CD4-positive, alpha-beta T cell treated with Interleukin-1 beta for 1 hour (primary cell): Measurements from ENCODE around the gene INPP4A.
"Not testable (repeated sequence)": the region's sequence is repeated elsewhere in the genome, so short reads cannot be mapped to it uniquely, and the experiment has no call there.

Source experiments
- DNase-seq, 2 donors: peaks; one replicate each; pipeline ENCODE4 v3.0.0-alpha.2; 2020 to 2022

Gene INPP4A

DNA sequence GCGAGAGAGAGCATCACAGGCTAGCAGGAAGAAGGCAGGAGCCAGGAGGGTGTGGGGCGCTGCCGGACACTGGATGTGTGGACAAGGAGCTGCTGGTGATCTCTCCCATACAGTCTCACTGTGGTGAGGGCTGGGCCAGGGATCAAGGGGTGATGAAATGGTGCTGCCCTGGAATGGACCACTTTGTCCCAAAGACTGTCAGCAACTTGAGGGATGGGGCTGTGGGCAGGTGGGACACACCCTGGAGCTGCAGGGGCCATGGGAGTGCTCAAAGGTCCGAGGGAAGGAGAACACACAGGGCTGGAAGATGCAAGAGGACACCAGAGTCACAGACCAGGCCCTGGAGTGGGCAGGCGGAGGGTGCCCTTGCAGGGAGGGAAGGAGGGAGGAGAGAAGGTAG is 125.7 kb downstream of the INPP4A start:
- no peak for DNase-seq

DNA sequence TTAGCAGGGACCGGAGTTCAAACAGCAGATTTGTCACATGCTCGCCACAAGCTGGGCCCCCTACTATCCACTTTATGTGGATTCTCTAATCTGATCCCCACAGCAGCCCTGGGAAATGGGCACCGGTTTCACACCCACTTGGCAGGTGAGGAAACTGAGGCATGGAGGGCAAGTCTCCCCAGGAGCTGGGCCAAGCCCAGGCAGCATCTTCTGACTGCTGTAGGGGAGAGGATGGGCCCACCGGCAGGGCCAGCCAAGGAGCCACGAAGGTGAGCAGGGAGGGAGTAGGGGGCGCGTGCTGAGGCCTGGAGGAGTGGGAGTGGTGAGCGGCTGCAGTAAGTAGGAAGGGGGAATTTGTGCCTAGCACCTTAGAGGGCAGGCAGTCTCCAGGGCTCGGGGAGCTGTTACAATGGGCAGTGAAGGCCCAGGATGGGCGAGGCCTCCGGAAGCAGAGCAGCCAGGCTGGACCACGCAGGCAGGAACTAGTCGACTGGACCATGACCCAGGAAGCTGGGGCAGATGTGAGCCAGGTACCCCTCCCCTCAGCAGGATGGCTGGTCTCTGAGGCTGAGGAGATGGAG is 126.6 kb downstream of the INPP4A start:
- DNase-seq, result no peak

DNA sequence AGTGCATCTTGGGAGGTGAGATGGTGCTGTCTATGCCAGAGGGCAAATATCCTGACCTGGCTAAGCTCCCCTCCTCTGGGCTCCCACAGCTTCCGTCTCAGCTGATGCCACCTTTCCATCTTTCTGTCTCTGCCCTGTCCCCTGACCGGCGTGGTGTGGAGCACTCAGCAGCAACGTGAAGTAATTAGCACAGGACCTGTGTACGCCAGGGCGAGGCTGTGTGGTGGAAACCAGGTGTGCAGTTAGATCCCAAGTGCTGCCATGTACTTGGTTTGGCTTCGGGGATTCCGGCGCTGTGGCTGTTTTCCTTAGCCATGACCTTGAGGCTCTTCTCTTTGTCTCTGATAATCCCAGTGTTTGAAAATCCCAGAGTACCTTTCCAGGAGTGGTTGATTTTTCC is 127.1 kb downstream of the INPP4A start:
- no peak for DNase-seq

DNA sequence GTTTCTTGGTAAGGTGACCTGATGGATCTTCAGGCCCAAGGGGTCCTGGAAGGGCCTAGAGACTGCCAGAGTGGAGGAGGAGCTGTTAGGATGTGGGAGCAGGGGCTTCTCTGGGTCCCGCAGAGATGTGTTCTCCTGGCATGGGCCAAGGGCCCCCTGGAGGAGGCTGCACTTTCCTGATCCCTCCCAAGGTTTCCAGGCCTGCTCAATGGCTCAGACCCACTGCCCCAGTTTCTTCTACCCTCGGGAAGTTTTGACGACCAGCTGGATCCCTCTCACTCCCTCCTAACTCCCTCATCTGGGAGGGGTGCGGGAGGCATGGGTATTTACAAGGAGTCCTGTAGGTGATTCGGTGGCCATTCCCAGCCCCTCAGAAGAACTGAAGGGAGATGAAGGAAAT is 127.6 kb downstream of the INPP4A start:
- DNase-seq, result no peak

DNA sequence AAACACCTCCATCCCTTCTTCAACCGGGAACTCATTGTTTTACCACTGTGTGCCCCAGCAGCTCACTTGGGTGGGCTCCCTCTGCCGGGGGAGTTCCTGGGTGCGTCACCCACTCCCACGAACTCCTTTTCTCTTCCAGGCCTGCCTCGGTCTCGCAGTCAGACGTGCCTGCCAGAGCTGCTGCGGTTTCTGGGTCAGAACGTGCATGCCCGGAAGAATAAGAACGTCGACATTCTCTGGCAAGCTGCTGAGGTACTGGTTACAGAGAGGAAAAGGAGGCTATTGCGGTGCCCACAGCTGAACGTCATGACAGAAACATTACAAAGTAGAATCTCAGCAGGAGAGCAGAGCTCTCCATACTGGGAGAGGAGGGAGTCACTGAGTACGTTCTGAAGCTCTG is 128.0 kb downstream of the INPP4A start:
- no peak for DNase-seq

DNA sequence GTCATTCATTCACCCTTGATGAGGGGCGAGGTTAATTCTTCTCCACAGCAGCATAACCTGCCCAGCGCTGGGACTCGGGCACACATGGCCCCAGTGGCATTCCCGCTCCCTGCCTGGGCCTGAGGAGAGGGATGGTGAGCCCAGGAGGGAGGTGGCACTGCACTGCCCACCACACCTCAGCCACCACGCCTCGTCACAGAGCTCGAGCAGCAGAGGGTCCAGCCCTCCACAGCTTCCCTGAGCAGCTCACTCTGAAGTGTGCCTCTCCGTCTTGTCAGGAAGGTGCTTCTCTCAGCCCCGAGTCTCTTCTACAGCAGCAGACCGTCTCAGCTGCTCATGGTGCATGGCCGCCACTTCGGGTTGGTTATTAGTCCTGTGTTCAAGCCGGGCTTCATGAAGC is 128.8 kb downstream of the INPP4A start:
- DNase-seq, result no peak

DNA sequence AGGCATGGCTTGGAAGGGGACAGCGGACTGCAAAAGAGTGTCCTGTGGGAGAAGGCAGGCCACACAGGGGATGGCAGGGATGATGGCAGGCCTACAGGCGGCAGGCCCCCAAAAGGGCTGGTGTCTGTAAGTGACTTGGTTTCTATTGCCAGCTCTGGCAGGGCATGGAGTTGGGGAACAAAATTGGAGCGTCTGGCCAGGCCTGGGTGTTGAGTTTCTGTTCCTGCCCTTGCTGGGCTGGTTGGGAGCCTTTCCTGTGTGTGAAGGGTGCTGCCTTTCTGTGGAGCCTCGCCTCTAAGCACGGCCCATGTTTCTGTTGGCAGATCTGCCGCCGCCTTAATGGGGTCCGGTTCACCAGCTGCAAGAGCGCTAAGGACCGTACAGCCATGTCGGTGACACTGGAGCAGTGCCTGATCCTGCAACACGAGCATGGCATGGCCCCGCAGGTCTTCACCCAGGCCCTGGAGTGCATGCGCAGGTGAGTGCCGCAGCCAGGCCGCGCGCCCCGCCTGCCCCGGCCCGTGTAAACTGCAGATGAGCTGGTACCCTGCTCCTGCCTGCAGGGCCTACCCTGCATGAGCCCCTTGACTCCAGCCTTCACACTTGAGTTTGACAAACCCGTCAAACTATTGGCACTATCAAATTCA is 132.1 kb downstream of the INPP4A start:
- no peak for DNase-seq

DNA sequence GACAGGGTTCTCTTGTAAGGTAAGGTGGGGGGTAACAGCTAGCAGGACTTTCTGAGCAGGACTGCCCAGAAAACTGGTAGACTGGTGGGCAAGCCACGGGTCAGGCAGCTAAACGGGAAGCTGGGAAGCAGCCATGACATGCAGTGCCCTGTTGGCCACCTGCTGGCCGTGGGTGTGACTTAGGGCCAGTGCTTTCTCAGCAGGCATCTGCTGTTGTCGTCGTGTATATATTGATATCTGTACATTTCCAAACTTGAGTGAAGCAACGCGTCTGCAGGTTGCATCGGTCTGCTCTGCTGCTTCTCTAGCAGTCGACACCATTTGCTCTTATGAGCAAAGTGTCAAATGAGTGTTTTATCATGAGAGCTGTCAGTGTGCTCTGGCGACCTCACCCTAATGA is 132.7 kb downstream of the INPP4A start:
- DNase-seq, result no peak

DNA sequence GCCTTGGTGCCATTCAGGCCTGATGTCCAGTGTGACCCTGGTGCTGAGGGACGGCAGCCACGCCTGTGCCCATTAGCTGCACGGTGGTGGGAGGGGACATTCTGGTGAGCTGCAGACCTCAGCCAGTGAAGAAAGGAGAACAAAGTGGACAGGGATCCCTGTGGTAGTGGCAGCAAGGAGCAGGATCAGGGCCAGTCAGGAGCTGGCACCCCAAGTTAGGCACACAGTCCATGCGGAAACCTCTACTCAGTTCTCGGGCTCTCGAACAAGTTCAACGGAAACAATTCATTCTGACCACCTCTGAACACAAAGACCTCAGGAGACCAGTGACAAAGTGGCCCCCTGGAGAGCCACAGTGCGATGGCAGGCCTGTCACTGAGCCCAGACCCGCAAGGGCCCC is 133.6 kb downstream of the INPP4A start:
- DNase-seq, result no peak

DNA sequence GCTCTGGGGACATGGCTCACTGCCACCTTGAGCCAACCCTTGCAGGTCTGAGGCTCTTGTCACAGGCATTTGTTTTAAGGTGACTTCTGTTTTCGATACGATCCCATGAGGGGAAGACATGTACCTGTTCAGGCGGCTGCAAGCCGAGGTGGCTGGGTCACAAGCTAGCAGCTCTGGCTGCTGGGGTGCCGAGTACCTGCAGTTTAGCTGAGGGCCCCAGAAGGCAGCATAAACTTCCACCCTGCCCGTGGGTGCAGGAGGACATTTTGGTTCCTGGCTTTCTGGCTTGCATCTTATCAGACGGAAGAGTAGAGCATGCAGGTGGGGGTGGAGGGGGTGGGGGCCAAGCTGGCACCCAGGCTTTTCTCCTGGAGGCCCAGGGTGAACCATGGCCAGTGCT is 135.3 kb downstream of the INPP4A start:
- no peak for DNase-seq

DNA sequence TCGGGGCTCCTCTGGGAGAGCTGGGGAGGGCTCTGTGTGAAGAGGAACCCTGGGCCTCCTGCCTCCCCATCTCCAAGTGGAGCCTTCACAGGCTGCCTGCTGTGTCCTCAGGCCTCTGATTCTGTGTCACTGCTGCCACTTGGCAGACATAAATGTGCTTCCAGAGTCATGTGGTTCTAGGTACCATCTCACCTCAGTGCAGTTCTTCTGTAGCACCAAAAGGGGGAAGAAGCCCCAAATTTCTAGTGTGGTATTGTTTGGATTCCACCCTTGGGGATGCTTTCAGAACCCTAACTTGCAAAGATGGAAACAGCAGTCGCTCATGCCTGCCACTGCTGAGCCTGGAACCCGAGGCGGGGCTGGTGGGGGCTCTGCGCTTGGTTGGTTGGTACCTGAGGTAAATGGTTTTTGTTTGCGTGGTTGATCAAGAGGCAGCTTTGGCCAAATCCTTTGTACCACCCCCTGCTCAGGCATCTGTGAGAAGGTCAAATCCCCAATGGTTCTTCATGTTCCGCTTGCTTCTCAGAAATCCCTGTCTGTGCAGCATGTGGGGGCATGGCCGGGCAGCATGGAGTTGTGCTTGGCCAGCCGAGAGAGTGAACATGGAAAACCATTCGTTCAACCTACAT is 136.1 kb downstream of the INPP4A start:
- DNase-seq, result no peak

DNA sequence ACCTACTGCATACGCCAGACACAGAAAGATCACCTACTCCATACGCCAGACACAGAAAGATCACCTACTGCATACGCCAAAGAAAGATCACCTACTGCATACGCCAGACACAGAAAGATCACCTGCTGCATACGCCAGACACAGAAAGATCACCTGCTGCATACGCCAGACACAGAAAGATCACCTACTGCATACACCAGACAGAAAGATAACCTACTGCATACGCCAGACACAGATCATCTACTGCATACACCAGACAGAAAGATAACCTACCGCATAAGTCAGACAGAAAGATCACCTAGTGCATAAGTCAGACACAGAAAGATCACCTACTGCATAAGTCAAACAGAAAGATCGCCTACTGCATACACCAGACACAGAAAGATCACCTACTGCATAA is 137.9 kb downstream of the INPP4A start:
- DNase-seq, result no peak

DNA sequence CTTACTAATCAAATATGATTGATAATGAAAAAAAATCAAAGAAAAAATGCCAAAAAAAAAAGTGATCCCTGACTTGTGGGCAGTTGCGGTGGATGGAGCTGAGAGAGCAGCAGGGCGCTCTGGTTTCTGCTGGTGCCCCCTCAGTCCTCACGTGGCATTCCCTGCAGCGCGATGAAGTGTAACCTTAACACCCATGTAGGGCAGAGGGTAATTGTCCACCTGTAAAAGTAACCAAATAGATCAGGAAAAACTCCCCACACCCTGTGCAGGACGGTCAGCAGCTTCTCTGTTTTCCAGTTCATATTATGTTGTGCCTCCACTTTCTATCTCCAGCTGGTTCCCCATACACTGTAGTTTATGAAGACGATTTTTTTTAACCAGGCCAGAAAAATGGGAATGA is 138.6 kb downstream of the INPP4A start:
- DNase-seq, result no peak

DNA sequence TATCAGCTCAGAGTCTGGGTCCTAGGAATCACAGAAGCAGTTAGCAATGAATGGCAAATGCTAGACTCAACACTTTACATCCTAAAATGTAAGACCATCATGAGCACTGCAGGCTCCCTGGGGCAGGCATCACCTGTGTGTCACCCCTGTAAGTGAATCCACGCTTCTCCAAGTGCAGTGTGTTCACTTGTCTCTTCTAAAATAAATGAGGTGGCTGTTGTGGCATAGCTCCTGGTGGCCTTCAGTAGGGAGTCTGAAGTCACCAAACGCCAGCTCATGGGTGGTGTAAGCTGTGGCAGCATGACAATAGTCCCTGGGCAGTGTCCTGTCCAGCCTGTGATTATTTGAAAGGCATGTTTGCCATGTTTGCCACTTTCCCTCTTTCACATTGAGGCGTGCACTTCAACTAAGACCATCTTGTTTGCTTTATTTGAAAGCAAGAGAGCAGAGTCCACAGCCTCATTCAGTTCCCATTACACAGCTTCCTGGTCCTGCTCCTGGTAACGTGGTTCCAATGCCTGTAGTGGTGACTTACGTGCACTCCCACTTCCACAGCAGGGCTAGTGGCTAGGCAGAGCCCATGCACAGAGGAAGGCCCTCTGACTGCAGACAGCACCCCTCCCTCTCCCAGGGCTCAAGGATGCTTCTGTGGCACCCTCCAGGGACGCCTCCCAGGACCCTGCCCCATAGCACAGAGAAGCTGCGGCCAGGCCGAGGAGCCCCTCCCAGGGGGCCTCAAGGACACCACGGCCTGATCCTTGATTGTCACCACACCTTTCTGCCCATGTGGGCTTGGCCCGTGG is 139.4 kb downstream of the INPP4A start:
- DNase-seq, result no peak

DNA sequence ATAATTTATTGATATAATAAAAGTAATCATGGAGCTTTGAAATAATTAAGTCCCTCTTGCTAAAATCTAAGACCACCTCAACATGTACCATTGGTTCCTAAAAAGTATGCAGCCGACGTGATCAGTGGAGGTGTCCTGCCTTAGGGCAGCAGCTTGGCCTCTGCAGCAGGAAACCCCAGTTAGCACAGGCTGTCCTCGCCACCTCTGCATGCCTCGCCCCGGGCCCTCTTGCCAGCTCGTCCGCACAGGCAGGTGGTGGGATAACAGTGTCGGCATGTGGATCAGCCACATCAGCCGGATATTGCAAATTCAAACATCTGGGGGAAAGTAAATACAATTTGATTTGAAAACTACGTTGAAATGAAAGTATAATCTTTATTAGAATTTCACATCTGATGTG is 140.7 kb downstream of the INPP4A start:
- DNase-seq, result no peak

DNA sequence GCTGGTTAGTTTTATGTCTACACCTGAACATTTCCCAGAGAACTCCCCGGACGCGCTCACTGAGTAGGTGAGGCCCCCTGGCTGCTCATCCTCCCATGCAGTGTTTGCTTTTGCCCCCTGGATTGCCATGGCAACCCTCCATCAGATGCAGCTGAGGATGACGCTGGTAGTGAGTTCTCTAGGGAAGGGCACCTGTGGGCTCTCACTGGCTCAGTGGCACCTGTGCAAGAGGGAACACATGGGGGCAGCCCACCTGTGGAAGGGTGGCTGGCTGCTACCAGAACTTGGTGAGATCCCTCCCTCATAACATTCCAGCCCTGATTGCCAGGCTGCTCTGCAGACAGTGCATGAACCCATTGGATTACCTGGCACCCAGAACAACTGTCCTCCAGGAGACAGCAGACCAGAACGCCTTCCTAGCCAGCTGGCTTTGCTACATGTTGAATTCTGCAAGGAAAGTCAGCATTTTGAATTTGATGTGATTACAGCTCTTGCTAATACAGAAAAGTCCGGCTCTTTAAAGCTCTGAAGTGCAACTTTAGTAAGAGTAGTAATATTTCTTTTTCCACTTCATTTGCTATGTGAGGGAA is 142.0 kb downstream of the INPP4A start:
- no peak for DNase-seq

DNA sequence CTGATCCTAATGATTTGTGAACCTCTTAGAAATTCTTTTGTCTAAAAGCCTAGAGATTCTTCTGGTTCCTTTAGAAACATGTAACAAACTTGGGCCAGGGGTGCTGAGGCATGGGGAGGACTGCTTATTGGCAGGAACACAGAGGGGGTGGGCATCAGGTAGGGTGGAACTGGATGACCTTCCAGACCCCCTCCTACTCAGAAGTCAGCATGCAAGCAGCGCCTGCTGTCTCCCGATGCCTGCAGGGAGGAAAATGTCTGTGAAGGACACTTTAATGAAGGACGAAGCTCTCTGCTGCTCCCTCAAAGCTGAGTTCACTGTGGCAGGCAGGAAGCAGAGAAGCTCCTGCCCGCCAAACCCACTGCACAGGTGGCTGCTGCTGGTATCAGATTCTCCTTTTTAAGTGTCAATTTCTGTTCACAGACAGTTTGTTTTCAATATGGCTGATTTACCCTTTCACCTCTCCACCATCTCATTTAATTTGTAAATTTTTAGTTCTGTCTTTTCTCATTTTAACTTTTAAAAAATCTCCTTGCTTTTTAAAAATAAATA is 144.3 kb downstream of the INPP4A start:
- DNase-seq, result no peak

DNA sequence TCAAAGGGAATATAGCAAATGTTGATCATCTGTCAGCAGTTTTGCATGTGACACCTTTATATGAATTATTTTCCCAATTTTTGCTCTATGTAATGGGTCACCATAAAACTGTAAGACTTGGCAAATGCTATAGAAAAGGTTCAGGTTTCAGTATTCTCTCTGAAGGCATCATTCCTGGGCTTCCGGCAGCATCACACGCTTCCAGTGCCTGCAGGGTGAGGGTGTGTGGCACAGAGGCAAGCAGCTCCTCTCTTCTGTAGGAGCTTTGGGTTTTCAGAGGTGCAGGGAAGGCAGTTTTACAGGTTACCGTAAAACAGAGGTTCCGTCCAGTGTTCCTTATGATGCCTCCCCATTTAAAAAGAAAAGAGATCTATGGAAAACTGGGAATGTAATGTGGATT is 144.8 kb downstream of the INPP4A start:
- DNase-seq, result no peak

DNA sequence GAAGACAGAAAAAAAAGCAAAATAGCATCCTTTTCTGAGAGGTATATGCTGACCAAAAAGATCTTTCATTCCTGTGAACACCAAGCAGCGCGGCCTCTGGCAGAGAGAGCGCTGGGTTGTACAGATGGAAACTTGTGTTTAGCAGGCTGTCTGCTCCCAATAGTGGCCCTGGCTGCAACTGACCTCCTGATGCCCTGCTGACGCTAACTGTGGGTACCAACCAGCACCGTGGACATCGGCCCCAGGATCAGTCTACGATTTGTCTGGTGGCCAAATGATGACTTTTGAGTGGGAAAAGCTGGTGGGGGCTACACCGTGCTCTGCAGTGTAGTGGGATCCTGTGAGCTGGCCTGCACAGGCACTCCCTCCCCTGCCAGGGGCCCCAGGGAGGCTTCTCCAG is 147.9 kb downstream of the INPP4A start:
- DNase-seq, result no peak

DNA sequence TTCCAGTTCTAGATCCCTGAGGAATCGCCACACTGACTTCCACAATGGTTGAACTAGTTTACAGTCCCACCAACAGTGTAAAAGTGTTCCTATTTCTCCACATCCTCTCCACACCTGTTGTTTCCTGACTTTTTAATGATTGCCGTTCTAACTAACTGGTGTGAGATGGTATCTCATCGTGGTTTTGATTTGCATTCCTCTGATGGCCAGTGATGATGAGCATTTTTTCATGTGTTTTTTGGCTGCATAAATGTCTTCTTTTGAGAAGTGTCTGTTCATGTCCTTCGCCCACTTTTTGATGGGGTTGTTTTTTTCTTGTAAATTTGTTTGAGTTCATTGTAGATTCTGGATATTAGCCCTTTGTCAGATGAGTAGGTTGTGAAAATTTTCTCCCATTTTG is 150.0 kb downstream of the INPP4A start:
- DNase-seq, result not testable (repeated sequence)

DNA sequence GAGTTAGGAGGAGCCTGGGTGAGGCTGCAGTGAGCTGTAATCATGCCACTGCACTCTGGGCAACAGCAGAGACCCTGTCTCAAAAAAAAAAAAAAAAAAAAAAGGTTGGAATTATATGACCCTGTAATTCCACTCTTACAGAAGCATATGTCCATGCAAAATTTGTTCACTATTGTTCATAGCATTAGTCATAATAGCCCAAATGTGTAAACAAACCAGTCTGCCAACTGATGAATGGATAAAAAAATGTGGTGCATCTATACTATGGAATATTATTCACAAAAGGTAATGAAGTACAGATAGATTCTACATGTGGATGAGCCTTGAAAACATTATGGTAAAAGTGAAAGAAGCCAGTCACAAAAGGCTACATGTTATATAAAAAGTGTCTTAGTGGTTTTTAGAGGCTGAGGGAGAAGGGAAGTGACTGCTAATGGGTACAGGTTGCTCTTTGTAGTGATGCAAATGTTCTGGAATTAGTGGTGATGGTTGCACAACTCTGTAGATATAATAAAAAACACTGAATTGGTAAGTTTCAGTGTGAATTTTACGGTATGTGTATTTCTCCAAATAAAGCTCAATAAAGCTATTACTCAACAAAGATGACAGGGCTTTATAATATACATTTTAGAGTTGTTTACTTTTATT is 154.2 kb downstream of the INPP4A start:
- no peak for DNase-seq

DNA sequence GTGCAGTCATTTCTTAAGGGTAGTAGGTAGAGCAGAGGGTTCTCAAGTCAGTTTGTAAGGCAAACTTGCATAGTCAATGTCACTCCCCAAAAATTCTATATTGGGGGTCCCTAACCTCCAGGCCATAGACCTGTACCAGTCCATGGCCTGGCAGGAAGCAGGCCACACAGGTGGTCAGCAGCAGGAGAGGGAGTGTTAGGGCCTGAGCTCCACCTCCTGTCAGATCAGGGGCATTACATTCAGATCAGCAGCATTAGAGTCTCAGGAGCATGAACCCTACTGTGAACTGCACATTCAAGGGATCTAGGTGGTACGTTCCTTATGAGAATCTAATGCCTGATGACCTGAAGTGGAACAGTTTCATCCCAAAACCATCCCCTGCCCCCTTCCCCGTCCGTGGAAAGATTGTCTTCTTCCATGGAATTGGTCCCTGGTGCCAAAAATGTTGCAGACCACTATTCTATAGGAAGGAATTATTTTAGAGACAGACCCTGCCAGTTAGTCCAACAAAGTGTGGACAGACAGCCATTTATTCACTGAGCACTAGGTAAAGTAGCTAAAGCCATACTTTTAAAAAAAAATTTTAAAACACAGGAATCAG is 157.0 kb downstream of the INPP4A start:
- peak in 1 of 2 donors; percentile 18 for DNase-seq
